HEK293T (cell line): ENCODE measurements around the gene PLEKHM2.

Source experiments
- BHLHE40 ChIP-seq: fragments of 450-650 bp; IDR thresholded peaks from 2 replicates; pipeline ENCODE4 v1.6.1; 2016; ENCODE audit warnings: mild to moderate bottlenecking, moderate library complexity, borderline replicate concordance
- CTBP1 ChIP-seq: fragments of 450-650 bp; IDR thresholded peaks from 2 replicates; pipeline ENCODE4 v1.6.1; 2016; ENCODE audit warnings: borderline replicate concordance
- FOXM1 ChIP-seq: fragments of 450-650 bp; IDR thresholded peaks from 2 replicates; pipeline ENCODE4 v1.6.1; 2017; ENCODE audit warnings: mild to moderate bottlenecking, borderline replicate concordance
- LEF1 ChIP-seq: fragments of 450-650 bp; IDR thresholded peaks from 2 replicates; pipeline ENCODE4 v1.6.1; 2017; ENCODE audit warnings: mild to moderate bottlenecking, borderline replicate concordance
- SP1 ChIP-seq: fragments of 450-650 bp; IDR thresholded peaks from 2 replicates; pipeline ENCODE4 v1.6.1; 2017
- TF ChIP-seq, protein P1 (sequence below): fragments of 450-650 bp; IDR thresholded peaks from 2 replicates; pipeline ENCODE4 v1.6.1; 2016

DNA sequence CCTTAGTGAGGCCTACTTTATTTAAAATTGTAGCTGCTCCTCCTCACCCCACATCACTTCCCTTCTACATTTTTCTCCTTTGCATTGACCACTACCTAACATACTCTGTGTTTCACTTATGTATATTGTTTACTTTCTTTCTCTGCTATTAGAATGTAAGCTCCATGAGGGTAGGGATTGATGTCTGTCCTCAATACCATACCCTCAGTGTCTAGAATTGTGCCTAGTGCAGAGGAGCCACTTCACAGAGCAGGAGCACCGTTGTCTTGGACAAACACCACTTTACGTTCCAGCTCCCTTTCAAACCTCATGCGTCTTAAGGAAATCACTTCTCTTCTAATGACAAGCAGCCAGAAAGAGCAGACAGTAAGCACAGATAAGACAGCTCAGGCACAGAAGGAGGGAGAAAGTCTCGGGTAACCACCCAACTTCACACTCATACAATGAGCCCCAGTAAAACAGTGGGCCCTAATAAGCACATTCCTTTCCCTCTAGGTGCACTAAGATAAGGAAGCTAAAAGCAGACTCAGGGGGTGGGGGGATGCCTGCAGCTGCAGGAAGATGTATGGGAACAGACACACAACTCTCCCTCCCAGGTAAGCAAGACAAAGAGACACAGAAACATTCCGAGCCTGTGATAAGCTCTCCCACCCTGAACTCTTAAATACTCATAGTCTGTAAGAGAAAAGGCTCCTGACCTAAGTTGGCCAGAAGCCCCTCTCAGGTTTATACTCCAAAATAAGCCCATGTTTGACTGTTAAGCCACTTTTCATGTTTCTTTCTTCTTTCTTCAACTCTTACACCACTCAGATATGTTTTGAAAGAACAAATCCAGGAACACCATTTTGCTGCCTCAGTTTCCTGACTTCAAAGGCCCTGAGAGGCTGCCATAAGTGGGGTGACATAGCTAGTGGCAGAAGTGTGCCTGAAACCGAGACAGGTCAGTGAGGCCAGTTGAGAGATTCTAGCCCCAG is 7.1 kb upstream of the PLEKHM2 start:
- TF ChIP-seq FOXM1, result no peak
- TF ChIP-seq CTBP1, result no peak
- TF ChIP-seq LEF1, result no peak
- no peak for TF ChIP-seq BHLHE40
- TF ChIP-seq, protein P1, sequence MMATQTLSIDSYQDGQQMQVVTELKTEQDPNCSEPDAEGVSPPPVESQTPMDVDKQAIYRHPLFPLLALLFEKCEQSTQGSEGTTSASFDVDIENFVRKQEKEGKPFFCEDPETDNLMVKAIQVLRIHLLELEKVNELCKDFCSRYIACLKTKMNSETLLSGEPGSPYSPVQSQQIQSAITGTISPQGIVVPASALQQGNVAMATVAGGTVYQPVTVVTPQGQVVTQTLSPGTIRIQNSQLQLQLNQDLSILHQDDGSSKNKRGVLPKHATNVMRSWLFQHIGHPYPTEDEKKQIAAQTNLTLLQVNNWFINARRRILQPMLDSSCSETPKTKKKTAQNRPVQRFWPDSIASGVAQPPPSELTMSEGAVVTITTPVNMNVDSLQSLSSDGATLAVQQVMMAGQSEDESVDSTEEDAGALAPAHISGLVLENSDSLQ, result no peak
- no peak for TF ChIP-seq SP1
